NCI-H1048 (cell line): Measurements from ENCODE around the gene PIK3C2G.
"Not testable (repeated sequence)": the region's sequence is repeated elsewhere in the genome, so short reads cannot be mapped to it uniquely, and the experiment has no call there.

Experiments used
- DNase-seq: peaks from one replicate; lab custom pipeline; 2025; lab: John Stamatoyannopoulos, UW

PIK3C2G gene, protein sequence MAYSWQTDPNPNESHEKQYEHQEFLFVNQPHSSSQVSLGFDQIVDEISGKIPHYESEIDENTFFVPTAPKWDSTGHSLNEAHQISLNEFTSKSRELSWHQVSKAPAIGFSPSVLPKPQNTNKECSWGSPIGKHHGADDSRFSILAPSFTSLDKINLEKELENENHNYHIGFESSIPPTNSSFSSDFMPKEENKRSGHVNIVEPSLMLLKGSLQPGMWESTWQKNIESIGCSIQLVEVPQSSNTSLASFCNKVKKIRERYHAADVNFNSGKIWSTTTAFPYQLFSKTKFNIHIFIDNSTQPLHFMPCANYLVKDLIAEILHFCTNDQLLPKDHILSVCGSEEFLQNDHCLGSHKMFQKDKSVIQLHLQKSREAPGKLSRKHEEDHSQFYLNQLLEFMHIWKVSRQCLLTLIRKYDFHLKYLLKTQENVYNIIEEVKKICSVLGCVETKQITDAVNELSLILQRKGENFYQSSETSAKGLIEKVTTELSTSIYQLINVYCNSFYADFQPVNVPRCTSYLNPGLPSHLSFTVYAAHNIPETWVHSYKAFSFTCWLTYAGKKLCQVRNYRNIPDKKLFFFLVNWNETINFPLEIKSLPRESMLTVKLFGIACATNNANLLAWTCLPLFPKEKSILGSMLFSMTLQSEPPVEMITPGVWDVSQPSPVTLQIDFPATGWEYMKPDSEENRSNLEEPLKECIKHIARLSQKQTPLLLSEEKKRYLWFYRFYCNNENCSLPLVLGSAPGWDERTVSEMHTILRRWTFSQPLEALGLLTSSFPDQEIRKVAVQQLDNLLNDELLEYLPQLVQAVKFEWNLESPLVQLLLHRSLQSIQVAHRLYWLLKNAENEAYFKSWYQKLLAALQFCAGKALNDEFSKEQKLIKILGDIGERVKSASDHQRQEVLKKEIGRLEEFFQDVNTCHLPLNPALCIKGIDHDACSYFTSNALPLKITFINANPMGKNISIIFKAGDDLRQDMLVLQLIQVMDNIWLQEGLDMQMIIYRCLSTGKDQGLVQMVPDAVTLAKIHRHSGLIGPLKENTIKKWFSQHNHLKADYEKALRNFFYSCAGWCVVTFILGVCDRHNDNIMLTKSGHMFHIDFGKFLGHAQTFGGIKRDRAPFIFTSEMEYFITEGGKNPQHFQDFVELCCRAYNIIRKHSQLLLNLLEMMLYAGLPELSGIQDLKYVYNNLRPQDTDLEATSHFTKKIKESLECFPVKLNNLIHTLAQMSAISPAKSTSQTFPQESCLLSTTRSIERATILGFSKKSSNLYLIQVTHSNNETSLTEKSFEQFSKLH (N-terminal part only)

GRCh38 chr12:18261273-18261672 is at the start of gene PIK3C2G:
Gene PIK3C2G (plus strand): TSS chr12:18261518. CDS start chr12:18282082, 20,564 bp downstream.
- peak; percentile 79 for DNase-seq

GRCh38 chr12:18217966-18218365 is 43.4 kb upstream of the PIK3C2G start:
- no peak for DNase-seq

DNA sequence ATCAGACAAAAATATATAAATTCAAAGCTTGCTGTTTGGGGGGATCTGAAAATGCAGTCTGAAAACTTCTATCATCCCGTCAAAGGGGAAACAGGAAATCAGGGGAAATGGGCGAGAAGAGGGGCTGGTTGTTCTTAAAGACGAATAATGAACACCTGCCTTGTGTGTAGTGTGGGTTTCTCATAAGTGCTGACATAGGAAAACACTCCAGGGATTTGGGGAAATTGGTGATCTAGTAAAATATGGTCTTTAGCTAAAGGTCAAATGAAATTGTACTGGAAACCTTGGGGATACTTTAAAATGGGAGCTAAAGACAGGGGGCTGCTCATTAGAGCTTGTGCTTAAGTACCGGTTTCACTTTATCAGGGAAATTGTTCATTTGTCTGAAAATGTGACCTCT is 39.6 kb upstream of the PIK3C2G start:
- DNase-seq: no peak

DNA sequence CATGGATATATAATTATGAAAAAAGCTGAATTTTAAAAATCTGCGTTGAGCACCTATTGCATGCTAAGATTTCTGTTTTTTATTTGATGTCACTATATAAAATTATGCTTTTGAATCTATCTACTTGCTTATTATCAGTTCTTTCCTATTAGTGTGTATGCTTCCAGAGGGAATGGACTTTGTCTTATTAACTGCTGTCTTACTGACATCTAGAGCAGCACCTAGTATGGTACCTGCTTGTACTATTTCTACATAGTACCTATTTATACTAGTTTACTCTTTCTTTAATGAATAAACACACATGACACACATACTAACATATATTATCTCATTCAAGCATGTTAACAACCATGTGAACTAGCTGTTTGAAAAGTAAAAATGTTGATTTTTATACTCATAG is 38.6 kb upstream of the PIK3C2G start:
- no peak for DNase-seq

- peak; percentile 12 for DNase-seq
Measured at GRCh38 chr12:18224745-18225144, 36.6 kb upstream of the PIK3C2G start.

DNA sequence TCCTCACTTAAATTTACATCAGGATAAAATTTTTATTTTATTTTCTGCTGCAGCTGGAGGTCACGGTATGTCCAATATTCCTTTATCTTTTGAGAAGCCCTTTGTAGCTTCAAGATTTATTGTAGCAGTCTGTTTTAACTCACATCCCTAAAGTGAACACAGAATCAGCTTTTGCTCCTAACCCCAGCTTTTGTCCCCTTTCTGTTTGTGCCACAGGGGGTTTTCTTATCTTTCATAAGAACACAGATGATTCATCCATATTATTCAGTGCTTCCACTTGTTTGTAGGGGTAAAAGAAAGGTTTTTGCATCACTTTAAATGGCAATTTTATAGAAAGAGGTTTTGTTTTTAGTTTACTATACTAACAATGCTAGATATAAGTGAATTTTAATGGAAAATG is 21.8 kb upstream of the PIK3C2G start:
- no peak for DNase-seq

DNA sequence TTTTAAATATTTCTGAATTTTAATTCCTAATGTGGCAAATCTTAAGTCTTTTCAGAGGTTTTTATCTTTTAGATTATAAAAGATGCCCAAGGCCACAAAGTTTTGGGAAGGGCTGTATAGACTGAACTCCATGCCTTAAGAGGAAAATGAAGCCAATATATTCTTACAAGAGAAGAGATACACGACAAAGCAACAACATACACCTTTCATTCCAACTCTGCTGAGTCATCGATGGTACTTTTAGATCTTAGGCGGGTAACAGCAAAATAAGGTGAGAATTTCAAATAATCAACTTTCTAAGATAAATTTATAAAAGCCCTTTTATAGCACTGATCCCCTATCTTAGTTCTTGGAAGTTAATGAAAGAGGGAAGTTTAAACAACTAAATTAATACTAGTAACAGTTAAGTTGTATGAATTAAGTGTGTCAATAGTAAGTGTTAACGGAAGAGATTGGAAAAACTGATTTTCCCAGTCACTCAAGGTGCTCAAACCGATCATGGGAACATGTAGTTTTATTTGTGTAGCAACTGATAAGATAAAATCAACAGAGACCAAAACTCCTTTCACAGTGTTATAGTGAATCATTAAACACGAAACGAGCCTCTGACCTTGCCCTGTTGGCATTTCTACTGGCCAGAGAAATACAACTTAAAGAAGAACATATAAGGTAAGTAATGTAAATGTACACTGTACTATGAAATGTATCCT is 18.8 kb upstream of the PIK3C2G start:
- no peak for DNase-seq

DNA sequence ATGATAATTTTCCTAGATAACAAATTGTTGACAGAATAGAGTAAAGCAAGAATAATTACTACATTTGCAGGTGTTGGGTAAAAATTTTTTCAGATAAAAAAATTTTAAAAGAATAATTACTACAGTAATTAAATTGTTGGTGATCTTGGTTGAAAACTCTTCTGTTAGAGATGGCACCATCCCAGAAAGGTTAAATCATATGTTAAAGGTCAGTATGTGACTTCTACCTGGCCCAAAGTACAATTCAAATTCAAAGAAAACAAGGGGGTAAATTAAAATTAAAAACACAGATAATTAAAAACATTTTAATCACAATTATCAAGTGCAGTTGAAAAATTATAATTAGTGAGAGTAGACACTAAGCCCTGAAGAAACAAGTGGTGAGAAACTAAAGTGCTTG is 18.1 kb upstream of the PIK3C2G start:
- DNase-seq: no peak

DNA sequence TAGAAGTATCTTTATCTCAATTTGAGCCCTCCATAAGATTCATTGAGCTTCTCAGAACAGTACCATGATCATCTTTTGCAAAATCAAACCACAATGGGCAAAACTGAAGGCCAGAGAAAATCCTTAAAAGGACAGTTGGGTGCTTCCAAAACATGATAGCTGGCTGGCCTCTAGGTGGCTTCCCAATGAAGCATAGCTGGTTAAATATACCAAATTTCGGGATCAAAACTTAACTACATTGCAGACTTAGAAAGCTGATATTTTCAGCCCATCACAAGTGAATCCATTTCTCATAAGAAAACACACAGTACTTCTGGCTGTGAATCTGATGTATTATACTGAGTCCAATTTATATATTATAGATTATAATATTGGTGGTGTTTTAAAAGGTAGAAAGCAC is 15.3 kb upstream of the PIK3C2G start:
- no peak for DNase-seq

GRCh38 chr12:18250313-18250916 is 10.9 kb upstream of the PIK3C2G start:
- peak; percentile 70 for DNase-seq

DNA sequence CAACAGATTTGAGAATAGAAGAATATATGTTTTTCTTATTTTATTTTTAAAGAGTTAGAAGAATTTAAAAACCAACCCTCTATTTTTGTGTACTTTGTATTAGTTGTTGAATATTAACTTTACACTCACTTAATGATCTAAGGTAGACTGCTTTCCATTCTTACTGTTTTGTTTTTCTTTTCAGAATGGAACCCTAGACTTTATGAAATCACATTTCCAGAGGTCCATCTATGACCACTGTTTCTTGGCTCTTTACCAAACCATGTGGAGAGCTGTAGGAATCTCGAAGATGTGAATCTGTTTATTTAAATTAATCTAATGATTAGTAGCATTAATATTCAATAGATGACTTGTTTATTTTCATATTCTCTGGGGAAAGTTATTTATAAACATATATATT is 7.2 kb upstream of the PIK3C2G start:
- no peak for DNase-seq

GRCh38 chr12:18255004-18255403 is 6.3 kb upstream of the PIK3C2G start:
- not testable (repeated sequence) for DNase-seq

DNA sequence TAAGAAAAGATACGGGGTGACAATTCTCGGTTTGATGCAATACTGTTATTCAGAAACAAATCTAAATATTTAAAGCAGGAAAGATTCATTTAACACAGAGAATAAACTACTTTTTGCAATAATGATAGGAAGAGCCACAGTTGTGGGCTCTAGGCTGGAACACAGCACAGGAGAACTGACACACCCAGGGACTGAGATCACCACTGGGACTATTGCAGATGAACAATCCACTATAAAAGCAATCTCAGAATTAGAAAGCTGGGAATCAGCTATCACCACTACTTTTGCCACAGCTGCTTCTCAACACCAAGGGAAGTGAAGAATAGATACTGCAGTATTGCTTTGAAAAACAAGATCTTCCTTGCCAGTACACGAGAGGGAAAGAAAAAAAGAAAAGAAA is 4.1 kb upstream of the PIK3C2G start:
- DNase-seq: no peak

- DNase-seq: no peak
Measured at GRCh38 chr12:18258929-18259328, 2.4 kb upstream of the PIK3C2G start.

DNA sequence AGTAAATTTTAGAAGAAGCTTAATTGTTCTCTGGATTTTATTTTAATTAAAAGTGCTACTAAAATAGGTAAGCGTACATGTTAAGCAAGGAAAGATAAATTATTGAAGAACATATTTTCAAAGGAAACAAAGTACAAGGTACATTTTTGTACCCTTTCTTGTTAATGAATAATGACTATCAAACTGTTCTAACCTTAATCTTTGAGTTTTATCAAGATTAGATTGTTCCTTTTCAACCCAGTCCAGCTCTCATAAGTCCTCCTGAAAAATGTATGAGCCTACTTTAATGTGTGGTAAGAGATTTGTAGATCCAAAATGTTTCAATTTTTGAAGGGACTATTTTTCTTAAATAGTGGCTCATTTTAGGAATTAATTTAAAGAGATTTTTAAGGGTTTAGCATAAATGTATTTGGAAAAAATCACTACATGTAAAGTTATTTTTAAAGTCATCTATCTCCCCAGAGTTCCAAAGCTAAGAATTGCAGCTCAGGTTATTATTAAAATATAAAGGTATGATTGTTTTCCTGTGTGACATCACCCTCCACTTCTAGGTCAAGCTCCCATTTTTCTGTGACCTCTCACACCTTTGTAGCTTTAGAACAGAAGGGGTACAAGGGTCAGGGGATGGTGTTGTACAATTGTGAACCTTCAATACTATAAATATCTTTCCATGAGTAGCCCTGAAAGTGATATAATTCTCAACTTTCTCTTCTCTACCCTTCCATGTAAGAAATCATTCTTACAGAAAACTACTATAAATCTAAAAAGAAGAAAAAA is 1.2 kb upstream of the PIK3C2G start:
- DNase-seq: no peak

GRCh38 chr12:18261906-18262305 is 588 bp downstream of the PIK3C2G start:
- no peak for DNase-seq

GRCh38 chr12:18262514-18262913 is 1.2 kb downstream of the PIK3C2G start:
- DNase-seq: no peak

DNA sequence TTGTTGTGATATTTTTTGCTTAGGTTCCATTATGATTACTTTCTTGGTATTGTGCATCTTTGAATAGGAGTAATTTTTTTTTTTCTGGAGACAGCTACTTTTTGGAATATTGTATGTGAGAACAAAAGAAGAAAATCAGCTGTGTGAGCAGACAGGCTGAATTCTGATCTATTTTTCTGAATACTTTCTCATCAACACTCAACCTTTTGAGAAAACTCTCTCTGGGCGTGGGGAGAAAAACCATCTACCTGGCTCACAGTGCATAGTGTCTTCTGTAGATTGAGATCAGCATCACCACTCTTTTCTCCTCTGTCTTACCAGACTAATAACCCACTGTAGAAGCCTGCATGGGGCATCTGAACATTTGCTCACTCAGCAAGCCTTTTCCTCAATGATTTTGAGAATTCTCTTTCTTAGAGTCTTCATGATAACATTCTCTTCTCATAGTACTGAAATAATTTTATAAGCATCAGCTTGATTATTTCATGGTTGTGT is 3.3 kb downstream of the PIK3C2G start:
- no peak for DNase-seq

DNA sequence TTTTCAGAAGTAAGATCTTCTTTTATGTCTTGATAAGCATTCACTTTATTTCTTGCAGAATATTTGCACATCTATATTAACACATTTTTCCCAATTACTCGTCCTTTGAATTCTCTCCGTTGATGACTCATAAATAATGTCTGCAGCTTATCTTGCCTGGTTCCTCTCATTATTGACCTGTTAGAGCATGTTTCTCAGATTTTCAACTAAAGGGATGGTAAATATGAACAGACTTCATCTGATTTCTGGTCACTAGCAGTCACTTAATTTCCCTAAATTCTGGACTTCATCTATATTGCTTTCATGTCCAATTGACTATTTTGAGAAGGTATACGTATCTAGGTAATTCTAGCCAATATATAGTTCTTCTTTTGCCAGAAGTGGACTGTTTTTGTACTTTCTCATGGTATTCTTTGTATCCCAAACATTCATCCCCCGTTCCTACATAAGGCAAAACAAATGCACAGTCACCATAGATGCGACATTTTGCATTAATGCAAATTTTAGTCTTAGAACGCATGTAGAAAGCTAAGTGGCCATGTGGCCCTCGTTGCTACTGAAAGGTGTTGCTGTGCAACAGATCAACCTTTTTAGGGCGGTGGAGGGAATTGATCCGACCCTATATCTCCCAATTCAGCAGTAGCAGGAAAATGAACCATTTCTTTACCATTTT is 6.2 kb downstream of the PIK3C2G start:
- no peak for DNase-seq
